Thyroid gland (tissue), 4 donors: ENCODE results near the gene TOP2B. TPM values are rescaled to one million over a fixed set of nuclear protein-coding genes. Genes with fewer than 3 reads are reported as not detected.

Experiments used
- DNase-seq, 2 donors: peaks; one replicate each; pipeline ENCODE4 v3.0.0-alpha.2; 2019
- H3K27ac ChIP-seq, 3 donors: fragments of 200-600 bp; sonication (generic); 1 replicate in 2 of 3; 2 replicates in 1 of 3; pipeline ENCODE4 v1.5.1; 2016 to 2019; ENCODE audit warnings: mild to moderate bottlenecking in 1 of 3, moderate library complexity in 1 of 3
- H3K27me3 ChIP-seq: fragments of 200-600 bp; sonication (generic); one replicate; pipeline ENCODE4 v1.5.1; 2019
- H3K36me3 ChIP-seq, 2 donors: fragments of 200-600 bp; sonication (generic); one replicate each; pipeline ENCODE4 v1.5.1; 2016 to 2019
- H3K4me1 ChIP-seq, 2 donors: fragments of 200-600 bp; sonication (generic); one replicate each; pipeline ENCODE4 v1.5.1; 2017 to 2019
- H3K4me3 ChIP-seq, 3 donors: fragments of 200-600 bp; sonication (generic); replicated peaks in 1 of 3; 1 replicate in 2 of 3; 2 replicates in 1 of 3; pipeline ENCODE4 v1.5.1; 2016; ENCODE audit warnings: mild to moderate bottlenecking in 1 of 3
- H3K9me3 ChIP-seq: fragments of 200-600 bp; sonication (generic); one replicate; pipeline ENCODE4 v1.5.1; 2017
- CTCF ChIP-seq, 6 experiments: fragments of 200-600 bp in 3 of 6; fragments of 450-650 bp in 3 of 6; sonication (generic) in 3 of 6; IDR thresholded peaks; one replicate each; pipeline ENCODE4 v1.5.1; 2016 to 2019; ENCODE audit warnings: antibody characterized with exemption in 6 of 6, mild to moderate bottlenecking in 2 of 6, inconsistent platforms in 1 of 6, moderate library complexity in 1 of 6
- POLR2A ChIP-seq, 2 donors: fragments of 450-650 bp; IDR thresholded peaks; one replicate each; pipeline ENCODE4 v1.6.1; 2017; ENCODE audit warnings: antibody characterized with exemption in 2 of 2, mild to moderate bottlenecking in 2 of 2, moderate library complexity in 1 of 2
- WGBS, 2 donors: methylation state at CpG; one replicate each; pipeline ENCODE4 v1.1.5; 2017; 5-methylcytosine and 5-hydroxymethylcytosine counted together
- intact Hi-C: fragments of 100-400 bp; cut with DNase I; formaldehyde crosslinking; loops from one replicate; pipeline ENCODE4 v1.15.1; 2023
- total RNA-seq, 4 donors: library from RNA; depleted of rRNA; stranded (reverse); fragments of >200 nt; gene quantifications; one replicate each; pipeline ENCODE4 v1.2.3, GENCODE V29; 2016

Gene TOP2B
- total RNA-seq, 4 donors from 2014 or later = 109 to 180 (median 131) TPM

GRCh38 chr3:25707268-25707926 is 42.7 kb upstream of the TOP2B start:
- intact Hi-C loops = no loop called here
- 82 to 92% methylated on average over 2 of the region's 2 CpGs for WGBS, 2 donors
- TF ChIP-seq CTCF (IDR thresholded peaks at IDR 0.05) (no peak), POLR2A (IDR thresholded peaks at IDR 0.05) (no peak)
- no peaks in the 10 kb centered on the region for H3K9me3 ChIP-seq
- no peaks in the 10 kb centered on the region for H3K4me1 ChIP-seq
- no peaks in the 10 kb centered on the region for H3K27me3 ChIP-seq
- no peak for DNase-seq
- no peak overlapping the region for H3K27ac ChIP-seq
- no peak overlapping the region for H3K4me3 ChIP-seq
- no peaks in the 10 kb centered on the region for H3K36me3 ChIP-seq

- no peaks in the 10 kb centered on the region for H3K36me3 ChIP-seq
- no peak overlapping the region for H3K27ac ChIP-seq
- TF ChIP-seq POLR2A (IDR thresholded peaks at IDR 0.05) (no peak), CTCF (IDR thresholded peaks at IDR 0.05) (no peak)
- no peak for DNase-seq
- intact Hi-C loops = no loop called here
- no peaks in the 10 kb centered on the region for H3K4me1 ChIP-seq
- no peak overlapping the region for H3K4me3 ChIP-seq
- 90 to 92% methylated on average over 4 of the region's 4 CpGs for WGBS, 2 donors
- H3K27me3 ChIP-seq = no peaks in the 10 kb centered on the region
- H3K9me3 ChIP-seq = no peaks in the 10 kb centered on the region
Observed at GRCh38 chr3:25706213-25706612, 41.5 kb upstream of the TOP2B start.

GRCh38 chr3:25697553-25697952 is 32.8 kb upstream of the TOP2B start:
- no peaks in the 10 kb centered on the region for H3K27me3 ChIP-seq
- no peak for DNase-seq
- H3K27ac ChIP-seq = no peak overlapping the region
- WGBS, 2 donors = 71 to 82% methylated on average over 1 of the region's 1 CpG
- no peaks in the 10 kb centered on the region for H3K36me3 ChIP-seq
- H3K4me3 ChIP-seq = no peak overlapping the region
- intact Hi-C loops = no loop called here
- H3K4me1 ChIP-seq = no peaks in the 10 kb centered on the region
- H3K9me3 ChIP-seq = no peaks in the 10 kb centered on the region
- TF ChIP-seq POLR2A (IDR thresholded peaks at IDR 0.05) (no peak), CTCF (IDR thresholded peaks at IDR 0.05) (no peak)

- DNase-seq = no peak
Observed at GRCh38 chr3:25695731-25696420, 31.2 kb upstream of the TOP2B start.

More at GRCh38 chr3:25695731-25696420, 31.2 kb upstream of the TOP2B start:
- H3K36me3 ChIP-seq = no peaks in the 10 kb centered on the region
- H3K4me3 ChIP-seq = no peak overlapping the region
- WGBS, 2 donors = 93 to 94% methylated on average over 4 of the region's 4 CpGs
- H3K27ac ChIP-seq = no peak overlapping the region
- no peaks in the 10 kb centered on the region for H3K9me3 ChIP-seq
- H3K4me1 ChIP-seq = no peaks in the 10 kb centered on the region
- H3K27me3 ChIP-seq = no peaks in the 10 kb centered on the region
- intact Hi-C loops = no loop called here
- TF ChIP-seq POLR2A (IDR thresholded peaks at IDR 0.05) (no peak), CTCF (IDR thresholded peaks at IDR 0.05) (no peak)
